Kidney (tissue), 22 donors: ENCODE results near the gene FOXRED2. TPM values are rescaled to one million over a fixed set of nuclear protein-coding genes. Genes with fewer than 3 reads are reported as not detected.

ENCODE experiments used
- DNase-seq, 5 donors: peaks; one replicate each; pipeline ENCODE4 v3.0.0-alpha.2; 2013 to 2020
- FAIRE-seq: peaks from 2 replicates; lab custom pipeline; 2012; peaks lifted over from hg19 to GRCh38; lab: Jason Lieb, UNC
- H3K27ac ChIP-seq, 2 donors: one replicate each; pipeline ENCODE4 v1.7.0; 2013; ENCODE audit warnings: low read depth in 2 of 2, low read length in 2 of 2, inconsistent platforms in 1 of 2
- H3K27me3 ChIP-seq: one replicate; pipeline ENCODE4 v1.7.1; 2013; ENCODE audit warnings: low read length, inconsistent platforms; ENCODE audit not compliant: control insufficient read depth, insufficient read depth
- H3K36me3 ChIP-seq, 3 donors: one replicate each; pipeline versions ENCODE4 v1.7.0 to v1.7.1; 2013; ENCODE audit warnings: low read length in 3 of 3, control low read depth in 1 of 3, inconsistent platforms in 1 of 3; ENCODE audit not compliant: insufficient read depth in 3 of 3, control insufficient read depth in 2 of 3
- H3K4me1 ChIP-seq, 3 donors: one replicate each; pipeline versions ENCODE4 v1.7.0 to v1.7.1; 2013; ENCODE audit warnings: low read length in 3 of 3, inconsistent platforms in 1 of 3, low read depth in 1 of 3; ENCODE audit not compliant: control insufficient read depth in 2 of 3, insufficient read depth in 2 of 3
- H3K4me3 ChIP-seq, 3 donors: one replicate each; pipeline versions ENCODE4 v1.7.0 to v1.8.1; 2013; ENCODE audit warnings: low read length in 3 of 3, control low read depth in 1 of 3, inconsistent platforms in 1 of 3
- H3K9ac ChIP-seq, 3 donors: one replicate each; pipeline versions ENCODE4 v1.7.0 to v1.7.1; 2013; ENCODE audit warnings: low read length in 3 of 3, control low read depth in 1 of 3, inconsistent platforms in 1 of 3
- H3K9me3 ChIP-seq, 3 donors: one replicate each; pipeline versions ENCODE4 v1.7.0 to v1.7.1; 2013; ENCODE audit warnings: low read length in 3 of 3, control low read depth in 1 of 3, inconsistent platforms in 1 of 3; ENCODE audit not compliant: control insufficient read depth in 2 of 3, insufficient read depth in 1 of 3
- intact Hi-C: fragments of 100-400 bp; cut with DNase I; formaldehyde crosslinking; loops from one replicate; pipeline ENCODE4 v1.11.1; 2022
- long read RNA-seq, 10 donors: library from polyadenylated mRNA in 1 of 10; unstranded in 1 of 10; transcript quantifications; one replicate each; pipeline ENCODE4 v2.0.0 and lab custom pipeline, GENCODE V29; 2021 to 2026
- polyA plus RNA-seq: library from polyadenylated mRNA; stranded (reverse); fragments of 350-450 nt; fragmentation: Illumina TruSeq; extraction: RNeasy Lipid Tissue Mini Kit (QIAGEN cat#74804); gene quantifications from one replicate; pipeline ENCODE4 v1.2.3, GENCODE V29; 2014; ENCODE audit warnings: low read depth, low replicate concordance; ENCODE audit not compliant: insufficient read depth
- total RNA-seq: library from RNA; stranded (reverse); fragmentation: NEBNext Ultra II Directional; extraction: Animal tissue kit (Norgen Biotek cat#: 25700); gene quantifications from one replicate; pipeline ENCODE4 v1.2.1, GENCODE V29; 2021
- TF ChIP-seq, protein P1 (sequence below): IDR thresholded peaks from 3 replicates; pipeline ENCODE4 v1.5.1; 2012; ENCODE audit warnings: mild to moderate bottlenecking, moderate library complexity, borderline replicate concordance; ENCODE audit not compliant: insufficient read depth; ENCODE audit errors: extremely low read depth
- donor health status: control.
- donor health status: control.
- donor health status: control.
- donor health status: control.
- donor health status: control.
- donor health status: DM: yes; HTN: yes; CAD: no.
- donor health status: Normal renal cell carcinoma (clear cell type).

The FOXRED2 gene
- 8.5 TPM for total RNA-seq
- 6.5 TPM for polyA plus RNA-seq
- long read RNA-seq, donor 1: 0 reads
- long read RNA-seq, donor 2, full-length matches to known transcripts: 2 of 2 reads
- long read RNA-seq, donor 2, partial matches to known transcripts: 0 of 2 reads
- long read RNA-seq, donor 2, other reads (novel, unspliced or antisense): 0 of 2 reads
- long read RNA-seq, donor 3: 0 reads
- long read RNA-seq, donor 4, full-length matches to known transcripts: 5 of 11 reads
- long read RNA-seq, donor 4, partial matches to known transcripts: 6 of 11 reads
- long read RNA-seq, donor 4, other reads (novel, unspliced or antisense): 0 of 11 reads
- long read RNA-seq, donor 5: 0 reads
- long read RNA-seq, donor 6: 0 reads
- long read RNA-seq, donor 7, partial matches to known transcripts: 0 of 5 reads
- long read RNA-seq, donor 7, other reads (novel, unspliced or antisense): 5 of 5 reads
- long read RNA-seq, donor 8, partial matches to known transcripts: 0 of 1 reads
- long read RNA-seq, donor 8, other reads (novel, unspliced or antisense): 0 of 1 reads
- long read RNA-seq, donor 9: 0 reads
- long read RNA-seq, donor 10, partial matches to known transcripts: 0 of 2 reads
- long read RNA-seq, donor 10, other reads (novel, unspliced or antisense): 0 of 2 reads

DNA sequence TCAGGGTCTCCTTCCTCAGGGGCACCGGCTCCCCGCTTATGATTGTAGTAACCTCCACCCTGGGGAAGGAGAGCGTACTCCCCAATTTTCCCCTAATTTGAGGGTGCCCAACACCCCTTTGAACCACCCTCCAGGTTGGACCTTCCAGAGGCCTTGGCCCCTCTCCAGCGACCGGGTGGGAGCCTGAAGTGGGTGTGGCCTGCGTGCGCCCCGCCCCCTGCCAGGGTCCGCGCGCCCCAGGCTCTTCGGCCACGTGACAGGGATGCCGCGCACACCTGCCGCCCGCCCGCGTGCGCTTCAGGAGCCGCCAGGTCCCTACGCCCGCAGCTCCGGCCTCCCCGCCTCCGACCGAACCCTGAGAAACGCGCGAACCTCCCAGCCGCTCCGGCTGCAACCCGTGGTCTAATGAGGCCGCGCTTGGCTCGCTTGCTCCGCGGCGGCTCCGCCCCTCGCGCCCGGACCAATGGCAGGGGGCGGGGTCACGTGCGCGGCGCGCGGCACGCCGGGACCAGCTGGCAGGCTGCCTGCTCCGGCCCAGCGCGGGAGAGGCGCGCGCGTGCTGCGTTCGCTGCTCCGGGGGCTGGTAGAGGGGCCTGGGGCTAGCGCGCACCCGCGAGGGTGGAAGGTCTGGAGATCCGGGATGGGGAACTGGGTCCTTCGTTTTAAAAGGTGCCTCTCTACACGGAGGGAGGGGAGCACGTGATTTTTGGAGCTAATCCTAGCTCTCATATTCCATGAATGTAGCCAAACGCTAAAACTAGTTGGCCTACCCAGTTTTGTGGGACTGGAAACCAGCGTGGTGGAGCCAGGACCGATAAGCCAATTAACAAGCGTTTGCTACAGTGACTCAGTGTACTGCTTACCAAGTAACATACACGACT, at the start of gene FOXRED2:
FOXRED2 (minus strand) TSS at position 404 of the 881 bp plus-strand sequence. CDS start 618 bp downstream, outside the sequence.
- peaks cover 3 to 12% (median 9%) of the 10 kb centered on the region in 3 donors for H3K36me3 ChIP-seq
- intact Hi-C loops: no loop called here
- no peaks in the 10 kb centered on the region for H3K9me3 ChIP-seq
- TF ChIP-seq, protein P1, sequence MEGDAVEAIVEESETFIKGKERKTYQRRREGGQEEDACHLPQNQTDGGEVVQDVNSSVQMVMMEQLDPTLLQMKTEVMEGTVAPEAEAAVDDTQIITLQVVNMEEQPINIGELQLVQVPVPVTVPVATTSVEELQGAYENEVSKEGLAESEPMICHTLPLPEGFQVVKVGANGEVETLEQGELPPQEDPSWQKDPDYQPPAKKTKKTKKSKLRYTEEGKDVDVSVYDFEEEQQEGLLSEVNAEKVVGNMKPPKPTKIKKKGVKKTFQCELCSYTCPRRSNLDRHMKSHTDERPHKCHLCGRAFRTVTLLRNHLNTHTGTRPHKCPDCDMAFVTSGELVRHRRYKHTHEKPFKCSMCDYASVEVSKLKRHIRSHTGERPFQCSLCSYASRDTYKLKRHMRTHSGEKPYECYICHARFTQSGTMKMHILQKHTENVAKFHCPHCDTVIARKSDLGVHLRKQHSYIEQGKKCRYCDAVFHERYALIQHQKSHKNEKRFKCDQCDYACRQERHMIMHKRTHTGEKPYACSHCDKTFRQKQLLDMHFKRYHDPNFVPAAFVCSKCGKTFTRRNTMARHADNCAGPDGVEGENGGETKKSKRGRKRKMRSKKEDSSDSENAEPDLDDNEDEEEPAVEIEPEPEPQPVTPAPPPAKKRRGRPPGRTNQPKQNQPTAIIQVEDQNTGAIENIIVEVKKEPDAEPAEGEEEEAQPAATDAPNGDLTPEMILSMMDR: no peak
- H3K27ac ChIP-seq: peak within 1 kb of the TSS; percentile 6 to 57
- H3K4me1 ChIP-seq: peaks cover 0 to 12% (median 0%) of the 10 kb centered on the region in 3 donors
- FAIRE-seq: no peak
- peak within 1 kb of the TSS; percentile 5 to 69 (median 19) for H3K9ac ChIP-seq
- H3K27me3 ChIP-seq: no peaks in the 10 kb centered on the region
- peak; percentile 91 to 96 (median 95) for DNase-seq
- H3K4me3 ChIP-seq: peak within 1 kb of the TSS; percentile 49 to 62 (median 60)

DNA sequence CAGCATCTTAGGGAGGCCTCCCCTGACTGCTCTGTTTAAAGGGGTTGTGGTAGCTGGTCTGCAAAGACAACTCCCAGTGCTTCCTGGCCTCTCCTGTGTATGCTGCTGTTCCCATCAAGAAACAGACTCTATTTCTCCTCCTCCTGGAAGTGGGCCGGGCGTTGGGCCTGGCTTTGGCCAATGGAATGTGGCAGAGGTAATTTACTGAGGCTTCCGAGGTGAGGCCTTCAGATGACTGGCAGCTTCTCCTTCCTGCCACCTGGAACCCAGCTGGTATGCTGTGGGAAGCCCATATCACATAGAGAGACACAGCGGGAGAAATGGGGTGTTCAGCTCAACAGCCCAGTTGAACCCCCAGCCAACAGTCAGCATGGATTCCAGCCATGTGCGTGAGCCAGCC, 47.3 kb upstream of the FOXRED2 start:
- TF ChIP-seq, protein P1: no peak
- no peak for DNase-seq

DNA sequence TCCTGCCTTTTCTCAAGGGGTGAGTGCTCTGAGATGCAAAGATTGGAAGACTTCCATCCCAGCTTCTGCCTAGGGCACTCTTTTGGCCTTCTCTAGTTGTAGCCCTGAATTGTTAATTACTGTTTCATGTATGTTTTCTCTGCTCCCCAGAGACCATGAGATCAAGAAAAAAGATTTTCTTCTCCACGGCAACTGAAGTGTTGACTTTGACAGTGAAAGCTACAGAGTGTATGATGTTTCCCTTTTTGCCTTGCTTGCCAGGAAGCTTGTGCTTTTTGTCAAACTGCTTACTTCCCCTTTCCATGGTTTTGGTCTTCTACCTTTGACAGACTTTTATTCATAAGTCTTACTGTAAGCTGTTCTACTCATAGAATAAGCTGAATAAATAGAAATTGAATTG, 45.4 kb upstream of the FOXRED2 start:
- FAIRE-seq (no peak), DNase-seq (no peak)
- H3K36me3 ChIP-seq: no peaks in the 10 kb centered on the region
- H3K9ac ChIP-seq: no peak overlapping the region
- no peak overlapping the region for H3K27ac ChIP-seq
- intact Hi-C loops: no loop called here
- H3K4me3 ChIP-seq: no peak overlapping the region
- TF ChIP-seq, protein P1: no peak
- peaks cover 4% of the 10 kb centered on the region for H3K27me3 ChIP-seq
- no peaks in the 10 kb centered on the region for H3K4me1 ChIP-seq
- H3K9me3 ChIP-seq: no peaks in the 10 kb centered on the region

More for the DNA sequence above, 47.3 kb upstream of the FOXRED2 start:
- Histone ChIP-seq H3K9me3 (no peaks in the 10 kb centered on the region), H3K4me1 (no peaks in the 10 kb centered on the region), H3K9ac (no peak overlapping the region), H3K4me3 (no peak overlapping the region), H3K36me3 (no peaks in the 10 kb centered on the region), H3K27ac (no peak overlapping the region), H3K27me3 (peaks cover 4% of the 10 kb centered on the region)
- intact Hi-C loops: no loop called here
- FAIRE-seq: no peak
